ENCODE data around the gene INSYN2A. TPM values are rescaled to one million over a fixed set of nuclear protein-coding genes. Genes with fewer than 3 reads are reported as not detected.
A peak's percentile ranks its signal among the peaks of the same experiment; 100 is the strongest.

Gene INSYN2A
- total and polyA plus RNA-seq, 8 donors: 0.18 to 4.4 (median 1.2) TPM; not detected in 3

DNA sequence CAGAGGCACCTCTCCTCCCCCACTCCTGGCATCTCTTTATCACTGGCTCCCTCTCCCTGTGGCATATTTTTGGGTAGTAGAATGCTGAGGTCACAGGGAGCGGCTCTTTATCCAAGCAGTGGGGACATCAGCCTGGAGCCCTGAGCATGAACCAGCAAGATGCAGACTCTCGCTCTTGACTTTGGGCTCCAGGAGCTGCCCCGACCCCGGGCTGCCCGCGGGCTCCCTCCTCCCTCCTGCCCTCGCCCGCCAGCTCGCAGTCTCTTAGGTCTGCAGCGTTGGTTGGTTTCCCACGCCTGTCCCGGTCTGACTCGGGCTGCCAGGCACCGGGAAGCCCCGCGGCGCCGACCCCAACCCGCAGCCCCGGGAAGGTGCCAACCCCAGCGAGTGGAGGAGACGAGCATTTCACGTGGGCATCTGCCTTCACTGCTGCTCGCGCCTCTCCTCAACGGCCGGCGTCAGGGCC lies 1.3 kb downstream of the INSYN2A start:
- DNase-seq: peak in 1 of 2 donors; percentile 22
- TF ChIP-seq POLR2A (IDR thresholded peaks at IDR 0.05) (no peak), EP300 (IDR thresholded peaks at IDR 0.05) (no peak), CTCF (IDR thresholded peaks at IDR 0.05) (no peak), POLR2AphosphoS5 (IDR thresholded peaks at IDR 0.05) (no peak)
- intact Hi-C loops (cut with DNase I; ENCODE audit: low total_unique reads): no loop called here
- 3 to 11% (median 4%) methylated on average over 14 to 28 of the region's 28 CpGs for WGBS, 5 donors
- H3K27ac ChIP-seq: no peak overlapping the region
- H3K27me3 ChIP-seq: peaks cover 0 to 47% (median 13%) of the 10 kb centered on the region in 3 donors
- peaks cover 16 to 27% (median 22%) of the 10 kb centered on the region in 4 donors for H3K4me1 ChIP-seq
- H3K9me3 ChIP-seq: no peaks in the 10 kb centered on the region
- peaks cover 0 to 5% (median 2%) of the 10 kb centered on the region in 4 donors for H3K36me3 ChIP-seq
- peak overlapping the region; percentile 41 to 57 (median 48) for H3K4me3 ChIP-seq

DNA sequence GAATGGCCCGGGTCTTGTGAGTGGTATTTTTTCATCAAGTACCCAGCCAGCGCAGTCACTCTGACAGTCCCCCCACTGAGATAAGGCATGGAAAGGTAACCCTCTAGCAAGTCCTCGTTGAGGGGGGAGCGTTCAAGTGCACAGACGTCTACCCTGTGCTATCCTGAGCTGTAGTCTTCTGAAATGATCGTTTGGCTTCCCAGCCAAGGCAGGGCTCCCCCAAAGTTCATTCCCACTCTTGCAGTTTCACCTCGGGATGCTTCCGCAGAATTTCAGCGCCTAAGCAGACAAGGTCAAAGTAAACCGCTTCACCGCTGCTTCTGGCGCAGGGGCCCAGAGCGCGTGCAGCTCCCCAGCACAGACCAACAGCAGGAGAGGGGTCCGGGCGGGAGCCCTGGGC lies 1.8 kb downstream of the INSYN2A start:
- Histone ChIP-seq H3K36me3 (no peaks in the 10 kb centered on the region), H3K9me3 (no peaks in the 10 kb centered on the region), H3K4me1 (peaks cover 16 to 27% (median 22%) of the 10 kb centered on the region in 4 donors), H3K27me3 (peaks cover 0 to 47% (median 13%) of the 10 kb centered on the region in 3 donors), H3K27ac (no peak overlapping the region), H3K4me3 (peak overlapping the region in 1 of 4 donors; percentile 57)
- intact Hi-C loops (cut with DNase I; ENCODE audit: low total_unique reads): no loop called here
- no peak for DNase-seq
- TF ChIP-seq POLR2AphosphoS5 (IDR thresholded peaks at IDR 0.05) (no peak), POLR2A (IDR thresholded peaks at IDR 0.05) (no peak), EP300 (IDR thresholded peaks at IDR 0.05) (no peak), CTCF (IDR thresholded peaks at IDR 0.05) (no peak)
- WGBS, 5 donors: 39 to 60% (median 46%) methylated on average over 12 to 16 of the region's 16 CpGs

DNA sequence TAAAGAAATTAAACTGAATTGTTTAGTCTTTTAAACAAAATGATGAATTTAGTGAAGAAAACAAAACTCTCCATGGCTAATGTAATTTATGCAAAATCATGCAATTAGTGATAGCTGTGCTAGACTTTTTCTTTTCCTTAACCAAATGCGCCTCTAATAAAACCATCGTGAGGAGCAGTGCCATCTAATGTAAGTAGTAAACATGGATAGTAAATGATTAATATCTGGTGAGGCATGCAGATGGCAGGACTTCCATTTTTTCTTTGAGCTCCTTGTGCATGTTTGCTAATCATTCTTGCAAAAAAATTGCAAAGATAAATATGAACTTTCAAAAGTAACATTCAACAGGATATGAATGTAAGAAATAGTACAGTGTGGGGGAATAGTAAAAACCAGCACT lies 2.3 kb downstream of the INSYN2A start:
- DNase-seq: no peak
- H3K9me3 ChIP-seq: no peaks in the 10 kb centered on the region
- H3K36me3 ChIP-seq: no peaks in the 10 kb centered on the region
- peaks cover 16 to 27% (median 22%) of the 10 kb centered on the region in 4 donors for H3K4me1 ChIP-seq
- H3K27me3 ChIP-seq: peaks cover 0 to 47% (median 13%) of the 10 kb centered on the region in 3 donors
- TF ChIP-seq POLR2A (IDR thresholded peaks at IDR 0.05) (no peak), CTCF (IDR thresholded peaks at IDR 0.05) (no peak), EP300 (IDR thresholded peaks at IDR 0.05) (no peak), POLR2AphosphoS5 (IDR thresholded peaks at IDR 0.05) (no peak)
- 59 to 78% (median 67%) methylated on average over 2 of the region's 2 CpGs for WGBS, 5 donors
- H3K27ac ChIP-seq: no peak overlapping the region
- intact Hi-C loops (cut with DNase I; ENCODE audit: low total_unique reads): no loop called here
- H3K4me3 ChIP-seq: no peak overlapping the region

- H3K4me3 ChIP-seq: no peak overlapping the region
- no peak for DNase-seq
- H3K36me3 ChIP-seq: no peaks in the 10 kb centered on the region
- no peaks in the 10 kb centered on the region for H3K9me3 ChIP-seq
- H3K4me1 ChIP-seq: peaks cover 16 to 27% (median 22%) of the 10 kb centered on the region in 4 donors
- TF ChIP-seq POLR2A (IDR thresholded peaks at IDR 0.05) (no peak), POLR2AphosphoS5 (IDR thresholded peaks at IDR 0.05) (no peak), CTCF (IDR thresholded peaks at IDR 0.05) (no peak), EP300 (IDR thresholded peaks at IDR 0.05) (no peak)
- no peak overlapping the region for H3K27ac ChIP-seq
- WGBS, 5 donors: 72 to 83% (median 74%) methylated on average over 7 of the region's 7 CpGs
- peaks cover 0 to 47% (median 13%) of the 10 kb centered on the region in 3 donors for H3K27me3 ChIP-seq
- intact Hi-C loops (cut with DNase I; ENCODE audit: low total_unique reads): no loop called here
Observed at GRCh38 chr10:127193125-127193524, 3.3 kb downstream of the INSYN2A start.

Measured in stomach (tissue), 9 donors.